HG03280 (cell line): ENCODE results near the gene GPR87.

Experiments used
- ATAC-seq: cut with Tn5 transposase; IDR thresholded peaks from one replicate; pipeline ENCODE4 v1.9.1; 2021; ENCODE audit warnings: mild to moderate bottlenecking, moderate library complexity; ENCODE audit not compliant: unreplicated experiment

GPR87 gene

DNA sequence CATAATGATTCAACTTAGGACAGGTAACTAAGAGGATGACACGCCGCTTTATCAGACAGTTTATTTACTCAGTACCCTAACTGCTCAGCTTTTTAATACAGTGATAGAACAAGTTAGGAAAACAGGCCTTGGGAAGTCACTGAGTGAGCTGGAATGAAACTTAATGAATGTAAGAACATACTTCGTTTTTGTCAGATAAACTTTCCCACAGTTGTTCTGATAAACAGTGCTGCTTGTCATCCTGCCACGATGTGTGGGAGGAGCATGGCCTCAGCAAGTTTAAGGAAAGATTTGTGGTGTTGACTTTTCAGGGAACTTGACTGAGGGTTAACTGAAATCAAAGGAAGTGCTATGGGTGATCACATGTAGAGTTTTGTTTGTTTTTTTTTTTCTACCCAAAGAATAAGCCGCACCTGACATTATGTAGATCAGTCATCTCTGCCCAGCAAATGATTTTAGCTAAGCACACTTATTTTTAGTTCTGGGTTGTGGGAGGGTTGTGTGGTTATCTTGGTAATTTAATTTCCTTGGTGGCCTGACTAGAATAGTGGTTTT, 32.6 kb downstream of the GPR87 start:
- ATAC-seq = no peak

DNA sequence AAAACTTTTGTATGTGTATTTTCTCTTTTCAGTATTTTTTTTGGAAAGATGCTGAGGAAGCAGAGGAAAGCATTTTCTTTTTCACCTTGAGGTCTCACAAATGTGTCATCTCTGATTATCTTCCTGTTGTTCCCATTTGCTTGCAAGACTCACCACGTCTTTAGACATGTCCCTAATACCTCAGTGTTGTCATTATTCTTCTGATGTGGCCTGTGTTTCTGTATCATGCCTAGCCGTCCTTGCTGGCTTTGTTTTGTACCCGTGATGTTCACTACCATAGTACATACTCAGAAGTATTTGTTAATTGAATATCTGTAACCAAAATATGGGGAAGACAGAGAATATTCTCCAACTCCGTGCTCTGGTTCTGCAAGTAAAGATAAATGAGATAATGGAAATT, 33.2 kb downstream of the GPR87 start:
- ATAC-seq = no peak

GRCh38 chr3:151282921-151283320, 33.7 kb downstream of the GPR87 start:
- ATAC-seq = no peak

GRCh38 chr3:151281671-151282324, 34.8 kb downstream of the GPR87 start:
- no peak for ATAC-seq

GRCh38 chr3:151278230-151278629, 38.4 kb downstream of the GPR87 start, which contains the start of gene P2RY14:
Gene P2RY14, minus strand, starts transcription at chr3:151278542. Its CDS starts 64,226 bp downstream, at chr3:151214316.
- no peak for ATAC-seq

DNA sequence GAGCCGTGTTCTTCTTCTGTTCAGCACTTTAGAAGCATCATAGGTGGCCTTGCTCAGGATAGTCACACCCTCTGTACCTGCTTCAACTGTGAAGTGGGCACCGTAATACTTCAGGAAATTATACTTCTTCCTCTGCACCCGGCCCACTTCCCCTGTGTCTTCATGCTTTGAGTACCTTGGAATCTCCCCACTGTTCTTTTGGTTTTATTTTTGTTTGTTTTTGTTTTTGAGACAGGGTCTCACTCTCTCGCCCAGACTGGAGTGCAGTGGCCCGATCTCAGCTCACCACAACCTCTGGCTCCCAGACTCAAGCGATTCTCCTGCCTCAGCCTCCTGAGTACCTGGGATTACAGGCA, 40.0 kb downstream of the GPR87 start:
- no peak for ATAC-seq

GRCh38 chr3:151276038-151276686, 40.5 kb downstream of the GPR87 start:
- no peak for ATAC-seq

DNA sequence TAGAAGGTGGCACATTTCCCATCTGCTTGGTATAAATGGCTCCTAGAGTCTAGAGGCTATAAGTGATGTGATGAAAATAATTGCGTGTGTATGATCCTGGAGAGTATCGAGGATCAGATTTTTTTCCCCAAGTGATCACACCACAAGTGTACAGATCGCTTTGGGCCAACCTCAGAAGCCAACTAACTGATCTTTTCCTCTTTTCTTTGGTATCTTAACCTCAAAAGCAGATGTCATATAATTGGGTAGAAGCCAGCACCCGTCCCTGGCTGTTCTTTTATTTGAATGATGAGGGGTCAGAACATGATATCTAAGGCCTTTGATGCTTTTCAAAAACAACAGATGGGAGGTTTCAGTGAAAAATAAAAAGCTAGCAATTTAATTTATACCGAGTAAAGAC, 41.5 kb downstream of the GPR87 start:
- no peak for ATAC-seq

DNA sequence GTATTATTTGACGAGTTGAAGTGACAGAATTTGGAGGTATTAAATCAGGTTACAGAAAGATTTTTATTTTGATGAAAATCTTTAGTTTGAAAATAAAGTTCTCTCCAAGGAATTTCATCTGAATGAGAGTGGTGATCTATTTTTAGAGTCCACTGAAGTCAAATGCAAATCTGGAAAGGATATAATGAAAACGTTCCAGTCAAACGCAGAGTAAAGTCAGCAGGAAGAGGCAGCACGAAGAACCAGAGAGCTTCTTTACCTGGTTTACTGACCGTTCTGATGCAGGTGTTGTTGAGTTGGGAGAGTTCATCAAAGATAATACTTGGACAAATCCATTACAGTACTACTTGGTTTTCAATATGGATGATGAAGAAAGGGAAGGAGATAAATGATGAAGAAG, 47.0 kb downstream of the GPR87 start:
- no peak for ATAC-seq

GRCh38 chr3:151268267-151269235, 48.1 kb downstream of the GPR87 start:
- ATAC-seq = peak; percentile 28

GRCh38 chr3:151267066-151267465, 49.6 kb downstream of the GPR87 start:
- ATAC-seq = no peak

GRCh38 chr3:151265866-151266265, 50.8 kb downstream of the GPR87 start:
- ATAC-seq = peak; percentile 98

DNA sequence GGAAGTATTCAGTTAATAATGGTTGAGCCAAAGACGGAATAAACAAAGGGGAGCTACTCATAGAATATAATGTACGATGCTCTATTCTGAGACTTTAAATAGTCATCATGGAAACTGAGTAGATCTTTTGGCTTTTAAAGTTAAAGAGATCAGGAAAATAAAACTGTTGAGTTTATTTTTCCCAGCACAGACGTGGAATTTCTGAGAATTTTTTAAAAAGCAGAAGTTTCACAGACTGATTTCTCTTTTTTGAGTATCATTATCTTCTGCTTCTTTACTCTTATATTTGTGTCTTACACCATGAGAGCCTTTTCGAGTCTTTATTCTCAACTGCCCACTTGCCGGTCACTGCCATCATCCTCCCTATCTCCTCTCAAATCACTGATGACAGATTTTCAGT, 51.5 kb downstream of the GPR87 start:
- no peak for ATAC-seq

GRCh38 chr3:151264605-151265004, 52.0 kb downstream of the GPR87 start:
- no peak for ATAC-seq

- ATAC-seq = no peak
Observed at GRCh38 chr3:151262871-151263525, 53.6 kb downstream of the GPR87 start.

DNA sequence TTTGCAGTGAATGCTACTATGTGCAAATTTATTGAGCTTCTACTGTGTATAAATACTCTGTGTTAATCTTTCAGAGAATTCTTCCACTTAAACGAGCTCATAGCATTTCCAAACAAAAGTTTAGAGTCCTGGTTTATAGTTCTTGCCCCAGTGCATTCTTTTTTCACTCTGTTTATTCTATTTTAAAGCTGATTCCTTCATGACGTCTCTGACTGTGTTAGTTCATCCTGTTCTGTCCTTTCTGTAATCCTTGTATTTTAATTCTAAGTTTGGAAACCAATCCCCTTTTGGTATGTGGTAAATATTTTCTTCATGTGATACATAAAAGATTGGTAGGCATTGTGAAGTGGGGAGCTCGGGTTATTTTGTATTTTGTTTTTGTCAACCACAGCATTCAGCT, 57.0 kb downstream of the GPR87 start:
- ATAC-seq = no peak

DNA sequence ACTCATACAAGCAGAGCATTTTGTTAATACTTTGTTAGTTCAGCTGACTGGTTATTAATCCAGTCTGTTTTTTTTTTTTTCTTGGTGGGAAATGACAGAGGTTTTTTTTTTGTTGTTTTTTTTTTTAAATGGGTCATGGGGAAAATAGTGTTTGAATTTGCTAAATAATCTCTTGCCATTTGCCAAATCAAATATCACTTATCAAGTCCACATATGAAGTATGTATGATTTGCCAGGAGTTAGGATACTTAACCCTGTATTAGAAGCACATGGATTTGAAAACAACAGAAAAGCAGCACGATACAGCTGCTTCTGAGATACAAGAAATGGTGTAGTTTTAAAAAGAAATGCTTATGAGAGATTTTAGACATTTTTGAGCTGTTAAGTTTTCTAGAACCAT, 59.9 kb downstream of the GPR87 start:
- ATAC-seq = no peak

GRCh38 chr3:151248772-151249337, 67.8 kb downstream of the GPR87 start:
- no peak for ATAC-seq
